Adrenal gland (tissue), 5 donors: Measurements from ENCODE around the gene EIF4G3.

ENCODE experiments used
- POLR2A ChIP-seq, 2 donors: fragments of 450-650 bp; IDR thresholded peaks; one replicate each; pipeline ENCODE4 v1.6.1; 2017; ENCODE audit warnings: antibody characterized with exemption in 2 of 2, mild to moderate bottlenecking in 2 of 2, moderate library complexity in 1 of 2
- TF ChIP-seq, protein P1 (sequence below), 6 experiments: fragments of 450-650 bp in 4 of 6; fragments of 200-600 bp in 2 of 6; sonication (generic) in 1 of 6; IDR thresholded peaks; 1 replicate in 5 of 6; 2 replicates in 1 of 6; pipeline versions ENCODE4 v1.5.1 to v1.8.0; 2016 to 2021; ENCODE audit warnings: antibody characterized with exemption in 6 of 6, mild to moderate bottlenecking in 2 of 6, moderate library complexity in 1 of 6
- donor health status: DM: no; HTN: no; CAD: no.

DNA sequence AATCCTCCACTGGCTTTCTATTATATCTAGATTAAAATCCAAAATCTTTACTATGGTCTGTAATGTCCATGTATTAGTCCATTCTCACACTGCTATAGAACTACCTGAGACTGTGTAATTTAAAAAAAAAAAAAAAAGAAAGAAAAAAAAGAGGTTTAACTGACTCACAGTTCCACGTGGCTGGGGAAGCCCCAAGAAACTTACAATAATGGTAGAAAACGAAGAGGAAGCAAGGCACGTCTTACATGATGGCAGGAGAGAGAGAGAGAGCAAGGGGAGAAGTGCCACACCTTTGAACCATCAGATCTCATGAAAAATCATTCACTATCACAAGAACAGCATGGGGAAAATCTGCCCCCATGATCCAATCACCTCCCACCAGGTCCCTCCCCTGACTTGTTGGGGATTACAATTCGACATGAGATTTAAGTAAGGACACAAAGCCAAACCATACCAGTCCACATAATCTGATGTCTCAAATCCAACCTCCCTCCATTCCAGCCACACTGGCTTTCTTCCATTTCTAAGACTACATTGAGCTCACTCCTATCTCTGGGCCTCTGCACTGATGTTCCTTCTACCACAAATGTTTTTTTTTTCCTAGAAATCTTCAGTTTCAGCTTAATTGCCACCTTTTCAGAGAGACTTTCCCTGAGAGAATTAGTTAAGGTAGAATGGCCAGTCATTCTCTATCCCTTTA lies 92.4 kb downstream of the EIF4G3 start:
- TF ChIP-seq, protein P1, sequence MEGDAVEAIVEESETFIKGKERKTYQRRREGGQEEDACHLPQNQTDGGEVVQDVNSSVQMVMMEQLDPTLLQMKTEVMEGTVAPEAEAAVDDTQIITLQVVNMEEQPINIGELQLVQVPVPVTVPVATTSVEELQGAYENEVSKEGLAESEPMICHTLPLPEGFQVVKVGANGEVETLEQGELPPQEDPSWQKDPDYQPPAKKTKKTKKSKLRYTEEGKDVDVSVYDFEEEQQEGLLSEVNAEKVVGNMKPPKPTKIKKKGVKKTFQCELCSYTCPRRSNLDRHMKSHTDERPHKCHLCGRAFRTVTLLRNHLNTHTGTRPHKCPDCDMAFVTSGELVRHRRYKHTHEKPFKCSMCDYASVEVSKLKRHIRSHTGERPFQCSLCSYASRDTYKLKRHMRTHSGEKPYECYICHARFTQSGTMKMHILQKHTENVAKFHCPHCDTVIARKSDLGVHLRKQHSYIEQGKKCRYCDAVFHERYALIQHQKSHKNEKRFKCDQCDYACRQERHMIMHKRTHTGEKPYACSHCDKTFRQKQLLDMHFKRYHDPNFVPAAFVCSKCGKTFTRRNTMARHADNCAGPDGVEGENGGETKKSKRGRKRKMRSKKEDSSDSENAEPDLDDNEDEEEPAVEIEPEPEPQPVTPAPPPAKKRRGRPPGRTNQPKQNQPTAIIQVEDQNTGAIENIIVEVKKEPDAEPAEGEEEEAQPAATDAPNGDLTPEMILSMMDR (IDR thresholded peaks at IDR 0.05) = no peak
- TF ChIP-seq POLR2A (IDR thresholded peaks at IDR 0.05) = no peak
